Osteoblast (primary cell): Measurements from ENCODE around the gene LYRM7. TPM values are rescaled to one million over a fixed set of nuclear protein-coding genes. Genes with fewer than 3 reads are reported as not detected.

Source experiments
- DNase-seq: peaks from one replicate; pipeline ENCODE4 v3.0.0; 2011; ENCODE audit warnings: low spot score, mixed read lengths; ENCODE audit not compliant: insufficient read length; ENCODE audit errors: missing footprints
- H2AFZ ChIP-seq: 2 replicates; pipeline ENCODE4 v1.6.0; 2011; ENCODE audit warnings: mild to moderate bottlenecking, low read length
- H3K27ac ChIP-seq: 2 replicates; pipeline ENCODE4 v1.5.1; 2011; ENCODE audit warnings: mild to moderate bottlenecking, low read depth, low read length, moderate library complexity
- H3K27me3 ChIP-seq: 2 replicates; pipeline ENCODE4 v1.6.0; 2012; ENCODE audit warnings: mild to moderate bottlenecking, control low read depth, inconsistent platforms, low read length, moderate library complexity; ENCODE audit not compliant: insufficient read depth
- H3K36me3 ChIP-seq: 2 replicates; pipeline ENCODE4 v1.5.1; 2011; ENCODE audit warnings: mild to moderate bottlenecking, low read length, control low read depth, moderate library complexity; ENCODE audit not compliant: insufficient read depth
- H3K4me1 ChIP-seq: 2 replicates; pipeline ENCODE4 v1.5.1; 2011; ENCODE audit warnings: mild to moderate bottlenecking, low read length, control low read depth, moderate library complexity; ENCODE audit not compliant: insufficient read depth
- H3K4me2 ChIP-seq: 2 replicates; pipeline ENCODE4 v1.6.0; 2011; ENCODE audit warnings: mild to moderate bottlenecking, low read length; ENCODE audit not compliant: insufficient read depth
- H3K4me3 ChIP-seq: fragments of 200-600 bp; sonication (generic); 3 replicates; pipeline ENCODE4 v1.5.1; 2012; ENCODE audit warnings: mild to moderate bottlenecking, low read length, inconsistent platforms; ENCODE audit not compliant: insufficient read depth
- H3K79me2 ChIP-seq: 2 replicates; pipeline ENCODE4 v1.6.0; 2012; ENCODE audit warnings: mild to moderate bottlenecking, low read length, control low read depth, inconsistent platforms; ENCODE audit not compliant: insufficient read depth
- H3K9me3 ChIP-seq: 2 replicates; pipeline ENCODE4 v1.5.1; 2011; ENCODE audit warnings: low read depth, low read length, control low read depth
- H4K20me1 ChIP-seq: 2 replicates; pipeline ENCODE4 v1.6.0; 2012; ENCODE audit warnings: mild to moderate bottlenecking, low read length, control low read depth; ENCODE audit not compliant: insufficient read depth
- CTCF ChIP-seq: IDR thresholded peaks from 2 replicates; pipeline ENCODE4 v1.5.1; 2011; ENCODE audit warnings: mild to moderate bottlenecking, low read depth, low read length, moderate library complexity; ENCODE audit errors: extremely low read depth
- total RNA-seq: library from RNA; depleted of rRNA; stranded (reverse); fragments of >200 nt; gene quantifications from 2 replicates; pipeline ENCODE4 v1.2.3, GENCODE V29; 2012

The LYRM7 gene
- total RNA-seq, 1 donor: 4.7 TPM

GRCh38 chr5:131139321-131139720 is 31.4 kb upstream of the LYRM7 start:
- H3K4me3 ChIP-seq: no peak overlapping the region
- DNase-seq: no peak
- no peak overlapping the region for H3K4me2 ChIP-seq
- no peak for TF ChIP-seq CTCF
- H3K36me3 ChIP-seq: no peaks in the 10 kb centered on the region
- no peaks in the 10 kb centered on the region for H3K79me2 ChIP-seq
- H3K27me3 ChIP-seq: no peaks in the 10 kb centered on the region
- H3K9me3 ChIP-seq: no peaks in the 10 kb centered on the region
- H3K4me1 ChIP-seq: no peaks in the 10 kb centered on the region
- H4K20me1 ChIP-seq: no peaks in the 10 kb centered on the region
- H2AFZ ChIP-seq: no peak overlapping the region
- H3K27ac ChIP-seq: no peak overlapping the region

GRCh38 chr5:131142970-131143617 is 27.6 kb upstream of the LYRM7 start:
- no peak overlapping the region for H3K27ac ChIP-seq
- H3K79me2 ChIP-seq: no peaks in the 10 kb centered on the region
- H3K4me3 ChIP-seq: no peak overlapping the region
- H2AFZ ChIP-seq: no peak overlapping the region
- no peaks in the 10 kb centered on the region for H3K36me3 ChIP-seq
- no peak for TF ChIP-seq CTCF
- H3K4me1 ChIP-seq: no peaks in the 10 kb centered on the region
- no peaks in the 10 kb centered on the region for H4K20me1 ChIP-seq
- no peak overlapping the region for H3K4me2 ChIP-seq
- no peak for DNase-seq
- no peaks in the 10 kb centered on the region for H3K27me3 ChIP-seq
- H3K9me3 ChIP-seq: no peaks in the 10 kb centered on the region

- H3K27ac ChIP-seq: no peak overlapping the region
- no peaks in the 10 kb centered on the region for H3K9me3 ChIP-seq
- H3K27me3 ChIP-seq: no peaks in the 10 kb centered on the region
- H2AFZ ChIP-seq: no peak overlapping the region
- H3K79me2 ChIP-seq: no peaks in the 10 kb centered on the region
- TF ChIP-seq CTCF: no peak
- DNase-seq: no peak
- H3K36me3 ChIP-seq: no peaks in the 10 kb centered on the region
- no peak overlapping the region for H3K4me2 ChIP-seq
- H3K4me3 ChIP-seq: no peak overlapping the region
- H3K4me1 ChIP-seq: no peaks in the 10 kb centered on the region
- H4K20me1 ChIP-seq: no peaks in the 10 kb centered on the region
These were observed 23.5 kb upstream of the LYRM7 start for GRCh38 chr5:131147258-131147657.

GRCh38 chr5:131148835-131149234 is 21.9 kb upstream of the LYRM7 start:
- Histone ChIP-seq H3K4me2 (no peak overlapping the region), H3K4me3 (no peak overlapping the region), H3K27me3 (no peaks in the 10 kb centered on the region), H3K36me3 (no peaks in the 10 kb centered on the region), H3K9me3 (no peaks in the 10 kb centered on the region), H3K4me1 (no peaks in the 10 kb centered on the region), H3K27ac (no peak overlapping the region), H2AFZ (no peak overlapping the region), H3K79me2 (no peaks in the 10 kb centered on the region), H4K20me1 (no peaks in the 10 kb centered on the region)
- no peak for TF ChIP-seq CTCF
- no peak for DNase-seq
